Peyer's patch (tissue), 4 donors: ENCODE data around the gene ME1. TPM values are rescaled to one million over a fixed set of nuclear protein-coding genes. Genes with fewer than 3 reads are reported as not detected.

Experiments used
- DNase-seq, 3 donors: peaks; one replicate each; pipeline ENCODE4 v3.0.0-alpha.2; 2017 to 2019
- H3K27ac ChIP-seq, 4 donors: fragments of 200-600 bp; sonication (generic); one replicate each; pipeline ENCODE4 v1.5.1; 2016 to 2019
- H3K27me3 ChIP-seq, 2 donors: fragments of 200-600 bp; sonication (generic); one replicate each; pipeline ENCODE4 v1.5.1; 2019
- H3K36me3 ChIP-seq, 3 donors: fragments of 200-600 bp; sonication (generic); one replicate each; pipeline ENCODE4 v1.5.1; 2016 to 2019
- H3K4me1 ChIP-seq, 4 donors: fragments of 200-600 bp; sonication (generic); one replicate each; pipeline ENCODE4 v1.5.1; 2016 to 2019
- H3K4me3 ChIP-seq, 4 donors: fragments of 200-600 bp; sonication (generic); 1 replicate in 3 of 4; 2 replicates in 1 of 4; pipeline ENCODE4 v1.5.1; 2016 to 2019; ENCODE audit warnings: mild to moderate bottlenecking in 1 of 4
- H3K9me3 ChIP-seq, 4 donors: fragments of 200-600 bp; sonication (generic); one replicate each; pipeline ENCODE4 v1.5.1; 2016 to 2019; ENCODE audit warnings: mild to moderate bottlenecking in 1 of 4
- CTCF ChIP-seq, 6 experiments: fragments of 450-650 bp in 4 of 6; fragments of 200-600 bp in 2 of 6; sonication (generic) in 1 of 6; IDR thresholded peaks; one replicate each; pipeline ENCODE4 v1.5.1; 2017 to 2019; ENCODE audit warnings: antibody characterized with exemption in 6 of 6, mild to moderate bottlenecking in 3 of 6, moderate library complexity in 1 of 6
- POLR2A ChIP-seq, 2 donors: fragments of 450-650 bp; IDR thresholded peaks; one replicate each; pipeline ENCODE4 v1.5.1; 2017; ENCODE audit warnings: antibody characterized with exemption in 2 of 2, mild to moderate bottlenecking in 2 of 2, moderate library complexity in 2 of 2
- total RNA-seq, 4 donors: library from RNA; depleted of rRNA; stranded (reverse); fragments of >200 nt; gene quantifications; one replicate each; pipeline ENCODE4 v1.1.0, GENCODE V29; 2016

Gene ME1
- total RNA-seq, 4 donors from 2014 or later: 7.4 to 39.1 (median 19.6) TPM

- Histone ChIP-seq H3K27ac (no peak overlapping the region), H3K4me3 (no peak overlapping the region), H3K9me3 (no peaks in the 10 kb centered on the region), H3K36me3 (no peaks in the 10 kb centered on the region), H3K4me1 (no peaks in the 10 kb centered on the region), H3K27me3 (no peaks in the 10 kb centered on the region)
- no peak for TF ChIP-seq CTCF (IDR thresholded peaks at IDR 0.05)
- no peak for TF ChIP-seq POLR2A (IDR thresholded peaks at IDR 0.05)
- DNase-seq: no peak
These were observed 12.7 kb upstream of the ME1 start for GRCh38 chr6:83443516-83443915.

GRCh38 chr6:83442752-83443151 lies 11.9 kb upstream of the ME1 start:
- no peak overlapping the region for H3K27ac ChIP-seq
- no peaks in the 10 kb centered on the region for H3K36me3 ChIP-seq
- no peak for TF ChIP-seq POLR2A (IDR thresholded peaks at IDR 0.05)
- no peak for TF ChIP-seq CTCF (IDR thresholded peaks at IDR 0.05)
- H3K27me3 ChIP-seq: no peaks in the 10 kb centered on the region
- H3K4me3 ChIP-seq: no peak overlapping the region
- H3K4me1 ChIP-seq: no peaks in the 10 kb centered on the region
- H3K9me3 ChIP-seq: no peaks in the 10 kb centered on the region
- no peak for DNase-seq

GRCh38 chr6:83439201-83439600 lies 8.3 kb upstream of the ME1 start:
- Histone ChIP-seq H3K36me3 (no peaks in the 10 kb centered on the region), H3K9me3 (no peaks in the 10 kb centered on the region), H3K27me3 (no peaks in the 10 kb centered on the region), H3K4me1 (no peaks in the 10 kb centered on the region), H3K27ac (no peak overlapping the region), H3K4me3 (no peak overlapping the region)
- TF ChIP-seq POLR2A (IDR thresholded peaks at IDR 0.05): no peak
- no peak for TF ChIP-seq CTCF (IDR thresholded peaks at IDR 0.05)
- no peak for DNase-seq

- no peak for DNase-seq
- Histone ChIP-seq H3K36me3 (no peaks in the 10 kb centered on the region), H3K4me3 (no peak overlapping the region), H3K27me3 (no peaks in the 10 kb centered on the region), H3K4me1 (no peaks in the 10 kb centered on the region), H3K27ac (no peak overlapping the region), H3K9me3 (no peaks in the 10 kb centered on the region)
- no peak for TF ChIP-seq POLR2A (IDR thresholded peaks at IDR 0.05)
- TF ChIP-seq CTCF (IDR thresholded peaks at IDR 0.05): peak in 1 of 6 experiments; percentile 13
These were observed 5.8 kb upstream of the ME1 start for GRCh38 chr6:83436674-83437073.

- H3K27me3 ChIP-seq: no peaks in the 10 kb centered on the region
- no peaks in the 10 kb centered on the region for H3K36me3 ChIP-seq
- no peak for DNase-seq
- H3K4me1 ChIP-seq: no peaks in the 10 kb centered on the region
- H3K9me3 ChIP-seq: no peaks in the 10 kb centered on the region
- no peak overlapping the region for H3K27ac ChIP-seq
- H3K4me3 ChIP-seq: no peak overlapping the region
- TF ChIP-seq POLR2A (IDR thresholded peaks at IDR 0.05): no peak
These were observed 2.3 kb upstream of the ME1 start for GRCh38 chr6:83433177-83433576.

- no peak for DNase-seq
- Histone ChIP-seq H3K27me3 (no peaks in the 10 kb centered on the region), H3K36me3 (no peaks in the 10 kb centered on the region), H3K27ac (peak overlapping the region in 3 of 4 donors; percentile 23 to 88 (median 85)), H3K4me3 (no peak overlapping the region), H3K9me3 (no peaks in the 10 kb centered on the region), H3K4me1 (no peaks in the 10 kb centered on the region)
- no peak for TF ChIP-seq POLR2A (IDR thresholded peaks at IDR 0.05)
- no peak for TF ChIP-seq CTCF (IDR thresholded peaks at IDR 0.05)
These were observed 1.8 kb upstream of the ME1 start for GRCh38 chr6:83432636-83433035.
